Right ventricle myocardium superior (tissue), 1 donor: ENCODE results near the gene DHCR24. TPM values are rescaled to one million over a fixed set of nuclear protein-coding genes. Genes with fewer than 3 reads are reported as not detected.

ENCODE experiments used
- ATAC-seq: fragments of 200-7000 bp; cut with Tn5 transposase; one replicate; pipeline ENCODE4 v1.9.1; 2020; ENCODE audit warnings: mild to moderate bottlenecking; ENCODE audit not compliant: poor library complexity
- DNase-seq: peaks from one replicate; pipeline ENCODE4 v3.0.0-alpha.2; 2020
- intact Hi-C: fragments of 100-400 bp; cut with DNase I; formaldehyde crosslinking; loops from one replicate; pipeline ENCODE4 v1.11.2; 2022
- total RNA-seq: library from RNA; stranded (reverse); fragmentation: NEBNext Ultra II Directional; extraction: Animal tissue kit (Norgen Biotek cat#: 25700); gene quantifications from one replicate; pipeline ENCODE4 v1.2.1, GENCODE V29; 2021
- donor health status: DM: no; HTN: yes; CAD: no; lungs with severe emphysema.

DHCR24 gene
- total RNA-seq, 1 donor from 2014 or later, result 9.4 TPM

GRCh38 chr1:54834007-54834541 lies 52.9 kb downstream of the DHCR24 start:
- intact Hi-C loops, result no loop called here
- no peak for ATAC-seq
- no peak for DNase-seq

GRCh38 chr1:54833121-54833520 lies 53.9 kb downstream of the DHCR24 start:
- DNase-seq, result no peak
- ATAC-seq, result no peak
- intact Hi-C loops, result no loop called here

DNA sequence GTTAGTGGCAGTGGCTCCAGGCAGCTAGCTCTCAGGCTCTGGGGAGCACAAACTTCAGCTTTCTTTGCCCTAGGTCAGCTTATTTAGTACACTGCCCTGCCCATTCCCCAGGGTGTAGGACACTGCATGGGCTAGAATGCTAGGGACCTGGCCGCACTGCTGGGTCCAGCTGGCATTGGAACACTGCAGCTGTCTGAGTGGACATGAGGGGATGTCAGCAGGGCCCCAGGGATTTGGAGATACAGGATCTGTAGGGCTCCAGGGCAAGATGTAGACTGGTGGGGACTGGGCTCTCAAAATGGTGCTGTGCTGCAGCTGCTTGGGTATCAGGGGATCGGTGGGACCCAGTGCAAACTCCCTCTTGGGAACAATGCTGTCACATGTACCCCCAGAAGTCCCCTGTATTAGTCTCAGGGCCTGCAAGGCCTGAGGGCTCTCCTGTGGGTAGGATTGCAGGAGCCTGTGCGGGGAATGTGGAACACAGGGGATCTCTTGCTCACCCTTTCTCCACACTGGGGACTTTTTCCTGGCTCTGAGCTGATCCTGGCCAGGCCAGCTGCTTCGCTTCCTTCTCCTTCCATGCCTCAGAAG lies 60.7 kb downstream of the DHCR24 start:
- intact Hi-C loops, result no loop called here
- no peak for ATAC-seq
- no peak for DNase-seq

- ATAC-seq (no peak), DNase-seq (no peak)
- intact Hi-C loops, result no loop called here
Observed at GRCh38 chr1:54825696-54826095, 61.3 kb downstream of the DHCR24 start.

- intact Hi-C loops, result no loop called here
- DNase-seq (no peak), ATAC-seq (no peak)
Observed at GRCh38 chr1:54823670-54824069, 63.3 kb downstream of the DHCR24 start.

DNA sequence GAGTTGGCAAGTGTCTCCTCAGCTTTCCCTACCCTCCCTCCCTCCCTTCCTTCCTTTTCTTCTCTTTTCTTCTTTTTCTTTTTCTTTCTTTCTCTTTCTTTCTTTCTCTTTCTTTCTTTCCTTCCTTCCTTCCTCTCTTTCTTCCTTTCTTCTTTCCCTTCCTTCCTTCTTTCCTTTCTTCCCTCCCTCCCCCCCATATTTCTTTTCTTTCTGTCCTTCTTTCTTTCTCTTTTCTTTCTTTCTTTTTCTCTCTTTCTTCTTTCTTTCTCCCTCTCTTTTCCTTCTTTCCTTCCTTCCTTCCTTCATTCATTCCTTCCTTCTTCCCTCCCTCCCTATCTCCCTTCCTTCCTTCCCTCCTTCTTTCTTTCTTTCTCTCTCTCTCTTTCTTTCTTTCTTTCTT lies 67.3 kb downstream of the DHCR24 start:
- no peak for DNase-seq
- intact Hi-C loops, result loop anchor here (10.0 kb wide), 1 partner anchor 315 kb away; no protein-coding TSS in a partner anchor
- ATAC-seq, result no peak

DNA sequence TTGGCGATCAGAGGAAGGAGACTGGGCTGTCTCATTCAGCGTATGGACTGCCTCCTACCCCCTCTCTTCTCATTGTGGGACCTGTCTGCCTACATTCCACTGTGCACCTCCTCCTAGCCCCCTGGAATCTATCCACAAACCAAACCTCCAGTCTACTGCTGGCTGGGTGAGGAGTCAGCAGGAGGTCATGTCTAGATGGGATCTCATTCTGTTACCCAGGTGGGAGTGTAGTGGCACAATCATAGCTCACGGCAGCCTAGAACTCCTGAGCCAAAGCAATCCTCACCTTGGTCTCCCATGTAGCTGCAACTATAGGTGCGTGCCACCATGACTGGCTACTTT lies 67.8 kb downstream of the DHCR24 start:
- intact Hi-C loops, result loop anchor here (10.0 kb wide), 1 partner anchor 314 kb away; no protein-coding TSS in a partner anchor
- no peak for DNase-seq
- ATAC-seq, result no peak

DNA sequence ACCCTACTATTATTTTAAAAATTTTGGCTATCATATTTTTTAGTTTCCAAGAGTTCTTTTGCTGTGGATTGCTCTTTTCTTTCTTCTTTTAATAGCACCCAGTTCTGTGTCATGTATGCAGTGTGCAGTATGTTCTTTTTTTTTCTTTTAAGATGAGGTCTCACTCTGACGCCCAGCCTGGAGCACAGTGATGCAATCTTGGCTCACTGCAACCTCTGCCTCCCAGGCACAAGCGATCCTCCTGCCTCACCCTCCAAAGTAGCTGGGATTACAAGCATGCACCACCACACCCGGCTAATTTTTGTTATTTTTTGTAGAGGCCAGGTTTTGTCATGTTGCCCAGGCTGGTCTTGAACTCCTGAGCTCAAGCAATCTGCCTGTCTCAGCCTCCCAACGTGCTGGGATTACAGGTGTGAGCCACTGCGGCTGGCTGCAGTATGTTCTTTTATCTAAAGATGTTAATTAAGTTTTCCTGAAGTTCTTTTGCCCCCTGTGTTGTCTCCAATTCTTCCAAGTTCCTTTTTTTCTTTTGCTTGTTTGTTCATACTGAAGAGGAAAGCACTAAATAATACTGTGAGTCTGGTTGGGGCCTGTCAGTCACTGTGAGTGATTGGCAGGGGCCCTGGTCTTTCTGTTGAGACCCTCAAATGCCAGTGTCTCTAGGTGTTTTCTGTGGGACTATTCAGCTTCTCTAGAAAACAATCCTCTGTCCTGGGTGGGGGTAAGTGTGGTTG lies 68.4 kb downstream of the DHCR24 start:
- intact Hi-C loops, result loop anchor here (10.0 kb wide), 1 partner anchor 314 kb away; no protein-coding TSS in a partner anchor
- DNase-seq (no peak), ATAC-seq (no peak)

DNA sequence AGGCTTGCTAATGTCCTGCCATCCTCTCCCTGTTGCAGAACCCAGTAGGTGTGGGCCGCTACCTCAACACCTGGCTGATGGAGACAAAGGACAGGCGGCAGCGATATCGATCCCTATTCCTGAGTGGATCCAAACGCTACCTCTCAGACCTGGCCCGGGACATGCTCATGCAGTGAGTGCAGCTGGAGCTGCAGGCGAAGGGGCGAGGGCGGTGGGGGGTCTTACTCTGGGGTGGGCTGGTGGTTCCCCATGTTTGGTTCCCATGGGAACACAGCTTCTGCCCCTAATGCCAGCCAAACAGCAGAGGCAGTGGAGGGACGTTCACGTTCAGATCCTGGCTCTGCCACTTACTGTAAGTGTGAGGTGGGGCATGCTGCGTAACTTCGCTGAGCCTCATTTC lies 70.0 kb downstream of the DHCR24 start:
- DNase-seq, result no peak
- no peak for ATAC-seq
- intact Hi-C loops, result loop anchor here (10.0 kb wide), 1 partner anchor 312 kb away; no protein-coding TSS in a partner anchor

GRCh38 chr1:54816130-54816529 lies 70.9 kb downstream of the DHCR24 start:
- intact Hi-C loops, result loop anchor here (10.0 kb wide), 1 partner anchor 311 kb away; no protein-coding TSS in a partner anchor
- ATAC-seq (no peak), DNase-seq (no peak)

DNA sequence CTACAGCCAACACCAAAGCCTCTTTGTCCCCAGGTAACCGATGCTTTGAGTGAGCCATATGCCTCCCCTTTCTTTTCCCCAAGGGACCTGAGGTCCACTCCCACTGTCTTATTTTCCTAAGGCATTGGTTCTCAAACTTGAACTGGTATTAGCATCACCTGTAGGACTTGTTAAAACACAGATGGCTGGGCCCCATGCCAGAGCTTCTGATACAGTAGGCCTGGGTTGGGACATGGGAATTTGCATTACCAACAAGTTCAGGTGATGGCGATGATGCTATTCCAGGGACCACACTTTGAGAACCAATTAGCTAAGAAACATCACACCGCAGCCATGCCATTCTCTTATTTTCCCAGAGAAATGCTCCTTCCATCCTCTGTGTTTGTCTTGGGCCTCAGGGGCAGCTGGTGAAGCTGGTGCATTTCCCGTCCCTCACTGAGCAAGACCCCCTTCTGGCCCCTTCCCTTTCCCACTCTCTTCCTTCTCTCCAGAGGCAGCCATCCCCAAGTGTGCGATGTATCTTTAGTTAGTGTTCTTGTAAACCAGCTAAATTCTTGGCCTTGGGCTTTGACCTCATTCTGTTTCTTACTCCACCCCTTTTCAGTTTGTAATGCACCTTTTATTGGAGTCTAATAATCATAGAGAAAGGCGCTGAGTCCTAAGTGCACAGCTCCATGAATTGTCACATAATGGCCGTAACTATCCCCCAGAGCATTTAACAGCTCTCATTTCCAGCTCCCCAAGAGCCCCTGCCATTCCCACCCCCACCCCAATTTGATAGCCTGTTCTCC lies 71.7 kb downstream of the DHCR24 start:
- no peak for DNase-seq
- no peak for ATAC-seq
- intact Hi-C loops, result loop anchor here (10.0 kb wide), 1 partner anchor 310 kb away; no protein-coding TSS in a partner anchor

- intact Hi-C loops, result loop anchor here (10.0 kb wide), 1 partner anchor 310 kb away; no protein-coding TSS in a partner anchor
- DNase-seq, result no peak
Observed at GRCh38 chr1:54814571-54814970, 72.4 kb downstream of the DHCR24 start.

GRCh38 chr1:54814126-54814498 lies 72.9 kb downstream of the DHCR24 start:
- ATAC-seq, result no peak
- no peak for DNase-seq
- intact Hi-C loops, result loop anchor here (10.0 kb wide), 1 partner anchor 309 kb away; no protein-coding TSS in a partner anchor

More at GRCh38 chr1:54814571-54814970, 72.4 kb downstream of the DHCR24 start:
- no peak for ATAC-seq

- DNase-seq (no peak), ATAC-seq (no peak)
- intact Hi-C loops, result loop anchor here (10.0 kb wide), 1 partner anchor 309 kb away; no protein-coding TSS in a partner anchor
Observed at GRCh38 chr1:54813485-54814125, 73.4 kb downstream of the DHCR24 start.

DNA sequence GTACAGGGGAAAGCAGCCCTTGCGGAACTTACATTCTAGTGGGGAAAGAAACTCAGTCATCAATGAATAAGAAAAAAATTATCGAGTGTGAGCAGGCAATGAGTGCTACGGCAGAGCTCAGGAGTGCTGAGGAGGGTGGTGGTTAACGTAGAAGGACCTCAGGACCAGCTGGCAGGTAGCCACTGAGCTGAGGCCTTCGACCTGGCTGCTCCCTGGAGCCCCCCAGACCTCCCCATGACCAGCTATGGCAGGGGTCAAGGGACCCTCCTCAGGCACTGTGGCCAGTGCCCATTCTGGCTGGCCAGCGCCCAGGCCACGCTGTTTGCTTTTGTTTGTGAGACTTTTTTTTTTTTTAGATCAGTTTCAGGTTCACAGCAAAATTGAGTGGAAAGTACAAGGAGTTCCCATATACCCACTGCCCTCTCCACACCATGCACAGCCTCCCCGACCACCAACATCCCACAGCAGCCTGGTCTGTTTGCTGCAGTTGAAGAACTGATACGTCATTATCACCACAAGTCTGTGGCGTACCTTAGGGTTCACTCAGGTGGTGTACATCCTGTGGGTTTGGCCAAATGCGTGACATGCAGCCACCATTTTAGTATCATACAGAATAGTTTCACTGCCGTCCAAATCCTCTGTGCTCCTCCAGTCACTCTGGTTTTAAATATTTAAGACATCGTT lies 74.1 kb downstream of the DHCR24 start:
- intact Hi-C loops, result loop anchor here (10.0 kb wide), 1 partner anchor 308 kb away; no protein-coding TSS in a partner anchor
- no peak for DNase-seq
- no peak for ATAC-seq

GRCh38 chr1:54811739-54812655 lies 75.0 kb downstream of the DHCR24 start:
- DNase-seq, result no peak
- intact Hi-C loops, result loop anchor here (10.0 kb wide), 1 partner anchor 307 kb away; no protein-coding TSS in a partner anchor

GRCh38 chr1:54811066-54811465 lies 75.9 kb downstream of the DHCR24 start:
- intact Hi-C loops, result loop anchor here (10.0 kb wide), 1 partner anchor 306 kb away; no protein-coding TSS in a partner anchor
- ATAC-seq (no peak), DNase-seq (no peak)

More at GRCh38 chr1:54811739-54812655, 75.0 kb downstream of the DHCR24 start:
- no peak for ATAC-seq
